K562 (cell line): ENCODE data around the gene MAP3K4. TPM values are rescaled to one million over a fixed set of nuclear protein-coding genes. Genes with fewer than 3 reads are reported as not detected.

Experiments used
- CSDE1 ChIP-seq, 2 experiments: fragments of 450-650 bp; IDR thresholded peaks; 2 replicates each; pipeline ENCODE4 v1.6.1; 2016; ENCODE audit warnings: mild to moderate bottlenecking in 1 of 2
- KAT7 ChIP-seq: sonication (generic); formaldehyde crosslinking; IDR thresholded peaks from 2 replicates; pipeline ENCODE4 v1.8.0; 2022; ENCODE audit warnings: missing genetic modification reagents, mild to moderate bottlenecking, borderline replicate concordance
- KLF16 ChIP-seq: IDR thresholded peaks from 2 replicates; pipeline ENCODE4 v1.6.1; 2016; ENCODE audit warnings: antibody characterized with exemption
- POLR2G ChIP-seq: fragments of 200-400 bp; formaldehyde crosslinking; IDR thresholded peaks from 2 replicates; pipeline ENCODE4 v1.6.1; 2017; ENCODE audit warnings: low read depth, mild to moderate bottlenecking, antibody characterized with exemption, low read length, moderate library complexity
- RBM15 ChIP-seq: fragments of 200-400 bp; formaldehyde crosslinking; IDR thresholded peaks from 2 replicates; pipeline ENCODE4 v1.6.1; 2018; ENCODE audit warnings: mild to moderate bottlenecking, low read length, moderate library complexity; ENCODE audit not compliant: insufficient read depth
- RREB1 ChIP-seq: fragments of 250-450 bp; sonication (Bioruptor Pico); IDR thresholded peaks from 2 replicates; pipeline ENCODE4 v1.4.0; 2020
- SMARCC2 ChIP-seq: fragments of 450-650 bp; IDR thresholded peaks from 2 replicates; pipeline ENCODE4 v1.6.1; 2017; ENCODE audit warnings: antibody characterized with exemption, moderate library complexity, mild to moderate bottlenecking, low read depth
- SREBF2 ChIP-seq: sonication (generic); formaldehyde crosslinking; IDR thresholded peaks from 2 replicates; pipeline ENCODE4 v1.4.0; 2020; ENCODE audit warnings: mild to moderate bottlenecking, missing genetic modification reagents
- TOE1 ChIP-seq, 2 experiments: fragments of 450-650 bp in 1 of 2; sonication (generic) in 1 of 2; formaldehyde crosslinking in 1 of 2; IDR thresholded peaks; 2 replicates each; pipeline versions ENCODE4 v1.7.1 to v1.8.0; 2016 to 2022; ENCODE audit warnings: borderline replicate concordance in 2 of 2, mild to moderate bottlenecking in 2 of 2, antibody characterized with exemption in 1 of 2, inconsistent platforms in 1 of 2, low read depth in 1 of 2, missing genetic modification reagents in 1 of 2, moderate library complexity in 1 of 2
- YY1 ChIP-seq, 3 experiments: IDR thresholded peaks; 2 replicates each; pipeline ENCODE4 v1.6.1; 2011; ENCODE audit warnings: low read length in 2 of 3, mild to moderate bottlenecking in 2 of 3, moderate library complexity in 2 of 3, borderline replicate concordance in 1 of 3, control low read depth in 1 of 3, low read depth in 1 of 3; ENCODE audit not compliant: insufficient read depth in 3 of 3, insufficient replicate concordance in 2 of 3, control insufficient read depth in 1 of 3, insufficient read length in 1 of 3; ENCODE audit errors: extremely low read depth in 1 of 3
- ZBTB7A ChIP-seq: IDR thresholded peaks from 2 replicates; pipeline ENCODE4 v1.6.1; 2011; ENCODE audit warnings: low read depth, mild to moderate bottlenecking, low read length, moderate library complexity, borderline replicate concordance; ENCODE audit not compliant: control insufficient read depth
- ZNF3 ChIP-seq: fragments of 250-450 bp; sonication (Bioruptor Pico); IDR thresholded peaks from 2 replicates; pipeline ENCODE4 v1.5.0; 2021; ENCODE audit warnings: mild to moderate bottlenecking, moderate library complexity
- polyA plus RNA-seq, 8 experiments: library from polyadenylated mRNA; depleted of rRNA in 4 of 8; stranded (reverse) in 5 of 8; unstranded in 3 of 8; fragments of >200 nt; fragmentation: Nextera tagmentation in 2 of 8; fragmentation: Illumina TruSeq in 1 of 8; extraction: Ambion mirVana in 2 of 8; extraction: Trizol in 1 of 8; gene quantifications; 2 replicates each; pipeline versions ENCODE4 v1.2.1 to v1.2.3, GENCODE V29; 2011 to 2014; ENCODE audit warnings: inconsistent platforms in 1 of 8, missing spikeins in 1 of 8
- total RNA-seq, 7 experiments: library from RNA; depleted of rRNA in 6 of 7; stranded (reverse); fragments of >200 nt in 6 of 7; fragmentation: Illumina TruSeq in 2 of 7; extraction: Trizol in 2 of 7; gene quantifications; 2 replicates each; pipeline versions ENCODE4 v1.2.1 to v1.2.3, GENCODE V29; 2011 to 2021; ENCODE audit warnings: low replicate concordance in 1 of 7
- TF ChIP-seq, protein P1 (sequence below), 2 experiments: fragments of 450-650 bp; IDR thresholded peaks; 2 replicates each; pipeline ENCODE4 v1.6.1; 2018; ENCODE audit warnings: mild to moderate bottlenecking in 2 of 2, low read depth in 1 of 2; ENCODE audit not compliant: partially characterized antibody in 2 of 2
- TF ChIP-seq, protein P2 (sequence below), 2 experiments: fragments of 450-650 bp; IDR thresholded peaks; 2 replicates each; pipeline ENCODE4 v1.6.1; 2016

Gene MAP3K4
- total and polyA plus RNA-seq, 9 of the 15 experiments (the other 6 are each of a cell fraction or from before 2014, with no cell fraction given): 21.0 to 77.2 (median 48.9) TPM

DNA sequence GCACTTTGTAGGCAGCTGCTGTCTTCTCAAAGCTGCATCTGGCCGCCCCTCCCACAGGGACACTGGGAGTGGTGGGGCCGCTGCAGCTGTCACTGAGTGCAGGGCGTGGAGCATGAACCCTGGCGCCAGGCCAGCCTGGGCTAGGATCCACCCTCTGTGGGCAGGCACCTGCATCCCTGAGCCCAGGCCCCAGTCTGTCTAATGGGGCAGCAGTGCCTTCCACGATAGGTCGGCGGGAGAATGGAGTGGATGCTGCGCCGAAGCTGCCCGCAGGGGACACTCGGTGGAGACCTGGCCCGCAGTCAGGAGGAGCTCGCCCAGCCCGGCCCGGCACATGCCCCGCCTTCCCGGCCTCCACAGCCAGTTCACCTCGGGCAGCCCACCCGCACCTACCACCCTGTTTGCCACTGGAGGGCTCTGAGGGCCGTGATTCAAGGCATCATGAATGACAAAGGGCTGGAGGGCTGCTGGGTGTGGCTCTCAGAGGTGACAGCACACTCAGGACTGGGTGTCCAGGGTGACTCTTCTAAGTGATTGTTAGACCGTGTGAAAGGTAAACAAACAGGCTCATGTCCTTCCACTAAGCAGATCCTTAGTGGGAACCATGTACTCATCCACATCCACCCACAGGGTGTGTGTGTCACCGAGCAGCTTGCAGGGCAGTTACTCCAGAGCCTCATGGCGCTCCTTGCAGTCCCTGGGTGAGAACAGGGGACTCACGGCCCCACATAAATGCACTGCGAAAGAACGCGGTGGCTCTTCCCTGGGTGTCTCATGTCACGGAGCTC lies 148.4 kb downstream of the MAP3K4 start (continued):
- TF ChIP-seq SMARCC2 (no peak), KLF16 (no peak), SREBF2 (no peak), POLR2G (peak; percentile 65), ZNF3 (CRISPR knock-in tag) (no peak), CSDE1 (IDR thresholded peaks at IDR 0.05) (no peak), KAT7 (CRISPR knock-in tag) (no peak), TOE1 (IDR thresholded peaks at IDR 0.05; ENCODE audit: borderline replicate concordance) (no peak), TOE1 (CRISPR knock-in tag; IDR thresholded peaks at IDR 0.05; ENCODE audit: borderline replicate concordance, low read depth) (no peak), RREB1 (CRISPR knock-in tag) (no peak), YY1 (IDR thresholded peaks at IDR 0.05; ENCODE audit: borderline replicate concordance in 1 of 3, control insufficient read depth in 1 of 3, extremely low read depth in 1 of 3, insufficient read depth in 3 of 3, insufficient read length in 1 of 3, insufficient replicate concordance in 2 of 3, low read depth in 1 of 3, low read length in 2 of 3) (no peak), ZBTB7A (0 out of 2 replicates have a peak, but pooled peaks have one; percentile 19), RBM15 (no peak)
- TF ChIP-seq, protein P1, sequence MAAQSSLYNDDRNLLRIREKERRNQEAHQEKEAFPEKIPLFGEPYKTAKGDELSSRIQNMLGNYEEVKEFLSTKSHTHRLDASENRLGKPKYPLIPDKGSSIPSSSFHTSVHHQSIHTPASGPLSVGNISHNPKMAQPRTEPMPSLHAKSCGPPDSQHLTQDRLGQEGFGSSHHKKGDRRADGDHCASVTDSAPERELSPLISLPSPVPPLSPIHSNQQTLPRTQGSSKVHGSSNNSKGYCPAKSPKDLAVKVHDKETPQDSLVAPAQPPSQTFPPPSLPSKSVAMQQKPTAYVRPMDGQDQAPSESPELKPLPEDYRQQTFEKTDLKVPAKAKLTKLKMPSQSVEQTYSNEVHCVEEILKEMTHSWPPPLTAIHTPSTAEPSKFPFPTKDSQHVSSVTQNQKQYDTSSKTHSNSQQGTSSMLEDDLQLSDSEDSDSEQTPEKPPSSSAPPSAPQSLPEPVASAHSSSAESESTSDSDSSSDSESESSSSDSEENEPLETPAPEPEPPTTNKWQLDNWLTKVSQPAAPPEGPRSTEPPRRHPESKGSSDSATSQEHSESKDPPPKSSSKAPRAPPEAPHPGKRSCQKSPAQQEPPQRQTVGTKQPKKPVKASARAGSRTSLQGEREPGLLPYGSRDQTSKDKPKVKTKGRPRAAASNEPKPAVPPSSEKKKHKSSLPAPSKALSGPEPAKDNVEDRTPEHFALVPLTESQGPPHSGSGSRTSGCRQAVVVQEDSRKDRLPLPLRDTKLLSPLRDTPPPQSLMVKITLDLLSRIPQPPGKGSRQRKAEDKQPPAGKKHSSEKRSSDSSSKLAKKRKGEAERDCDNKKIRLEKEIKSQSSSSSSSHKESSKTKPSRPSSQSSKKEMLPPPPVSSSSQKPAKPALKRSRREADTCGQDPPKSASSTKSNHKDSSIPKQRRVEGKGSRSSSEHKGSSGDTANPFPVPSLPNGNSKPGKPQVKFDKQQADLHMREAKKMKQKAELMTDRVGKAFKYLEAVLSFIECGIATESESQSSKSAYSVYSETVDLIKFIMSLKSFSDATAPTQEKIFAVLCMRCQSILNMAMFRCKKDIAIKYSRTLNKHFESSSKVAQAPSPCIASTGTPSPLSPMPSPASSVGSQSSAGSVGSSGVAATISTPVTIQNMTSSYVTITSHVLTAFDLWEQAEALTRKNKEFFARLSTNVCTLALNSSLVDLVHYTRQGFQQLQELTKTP (IDR thresholded peaks at IDR 0.05; ENCODE audit: low read depth in 1 of 2, partially characterized antibody in 2 of 2): no peak
- TF ChIP-seq, protein P2, sequence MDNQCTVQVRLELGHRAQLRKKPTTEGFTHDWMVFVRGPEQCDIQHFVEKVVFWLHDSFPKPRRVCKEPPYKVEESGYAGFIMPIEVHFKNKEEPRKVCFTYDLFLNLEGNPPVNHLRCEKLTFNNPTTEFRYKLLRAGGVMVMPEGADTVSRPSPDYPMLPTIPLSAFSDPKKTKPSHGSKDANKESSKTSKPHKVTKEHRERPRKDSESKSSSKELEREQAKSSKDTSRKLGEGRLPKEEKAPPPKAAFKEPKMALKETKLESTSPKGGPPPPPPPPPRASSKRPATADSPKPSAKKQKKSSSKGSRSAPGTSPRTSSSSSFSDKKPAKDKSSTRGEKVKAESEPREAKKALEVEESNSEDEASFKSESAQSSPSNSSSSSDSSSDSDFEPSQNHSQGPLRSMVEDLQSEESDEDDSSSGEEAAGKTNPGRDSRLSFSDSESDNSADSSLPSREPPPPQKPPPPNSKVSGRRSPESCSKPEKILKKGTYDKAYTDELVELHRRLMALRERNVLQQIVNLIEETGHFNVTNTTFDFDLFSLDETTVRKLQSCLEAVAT (IDR thresholded peaks at IDR 0.05): no peak
